OCI-LY7 (cell line): ENCODE data around the gene EIF4G3. TPM values are rescaled to one million over a fixed set of nuclear protein-coding genes. Genes with fewer than 3 reads are reported as not detected.

Experiments used
- BruUV-seq: library from RNA; stranded (reverse); fragments of 400-500 nt; replicated peaks from 2 replicates; lab custom pipeline; 2021; lab: Mats Ljungman, UMichigan
- CTCF ChIA-PET: fragments of 300-600 bp; sonication (Branson Sonifier 250); formaldehyde crosslinking; loops from one replicate; lab custom pipeline; 2022; ENCODE audit warnings: antibody characterized with exemption; ENCODE audit not compliant: unreplicated experiment; lab: Charles Lee
- POLR2A ChIA-PET: fragments of 300-600 bp; sonication (Branson Sonifier 250); formaldehyde crosslinking; loops from one replicate; lab custom pipeline; 2022; ENCODE audit warnings: antibody characterized with exemption; lab: Charles Lee
- DNase-seq: peaks from one replicate; pipeline ENCODE4 v3.0.0-alpha.2; 2015; ENCODE audit warnings: low spot score
- H2AFZ ChIP-seq: fragments of 200-600 bp; sonication (generic), shearing (Covaris generic); 2 replicates; pipeline ENCODE4 v1.6.1; 2014; ENCODE audit warnings: mild to moderate bottlenecking, antibody characterized with exemption, low read length, moderate library complexity
- H3K27ac ChIP-seq: fragments of 200-600 bp; sonication (generic); 2 replicates; pipeline ENCODE4 v1.5.1; 2014; ENCODE audit warnings: mixed run types, low read depth, mild to moderate bottlenecking, moderate library complexity, low read length, inconsistent platforms; ENCODE audit not compliant: poor library complexity, severe bottlenecking
- H3K36me3 ChIP-seq: fragments of 200-600 bp; sonication (generic); 2 replicates; pipeline ENCODE4 v1.6.1; 2014; ENCODE audit warnings: mild to moderate bottlenecking, antibody characterized with exemption, low read length, moderate library complexity, mixed read lengths; ENCODE audit not compliant: insufficient read depth
- H3K4me1 ChIP-seq: fragments of 200-600 bp; sonication (generic); 2 replicates; pipeline ENCODE4 v1.5.1; 2014; ENCODE audit warnings: mild to moderate bottlenecking, low read length; ENCODE audit not compliant: insufficient read depth, poor library complexity, severe bottlenecking
- H3K4me2 ChIP-seq: fragments of 200-600 bp; sonication (generic); 2 replicates; pipeline ENCODE4 v1.6.1; 2014; ENCODE audit warnings: mild to moderate bottlenecking, low read length
- H3K4me3 ChIP-seq: fragments of 200-600 bp; sonication (generic); 2 replicates; pipeline ENCODE4 v1.5.1; 2014; ENCODE audit warnings: mild to moderate bottlenecking, low read depth, low read length; ENCODE audit not compliant: poor library complexity, severe bottlenecking
- H3K79me2 ChIP-seq: fragments of 200-600 bp; sonication (generic); 2 replicates; pipeline ENCODE4 v1.6.1; 2016; ENCODE audit warnings: low read depth, mild to moderate bottlenecking, low read length, moderate library complexity, mixed read lengths; ENCODE audit not compliant: insufficient read depth
- H3K9me2 ChIP-seq: fragments of 200-600 bp; sonication (generic); 2 replicates; pipeline ENCODE4 v1.6.1; 2016; ENCODE audit warnings: mild to moderate bottlenecking, low read length, mixed read lengths; ENCODE audit not compliant: insufficient read depth
- H3K9me3 ChIP-seq: fragments of 200-600 bp; sonication (generic); 2 replicates; pipeline ENCODE4 v1.6.1; 2014; ENCODE audit warnings: mild to moderate bottlenecking, mixed run types, low read length, mixed read lengths
- H4K20me1 ChIP-seq: fragments of 200-600 bp; sonication (generic); 2 replicates; pipeline ENCODE4 v1.6.1; 2014; ENCODE audit warnings: mild to moderate bottlenecking, antibody characterized with exemption, low read length, moderate library complexity, mixed read lengths; ENCODE audit not compliant: insufficient read depth
- EZH2phosphoT487 ChIP-seq: fragments of 200-600 bp; sonication (generic); IDR thresholded peaks from 2 replicates; pipeline ENCODE4 v1.6.1; 2018; ENCODE audit warnings: low read depth, borderline replicate concordance, mild to moderate bottlenecking, mixed run types, antibody characterized with exemption, low read length, moderate library complexity, mixed read lengths
- intact Hi-C: fragments of 100-400 bp; cut with micrococcal nuclease; formaldehyde crosslinking; loops from one replicate; pipeline ENCODE4 v1.10.0; 2022; ENCODE audit not compliant: unreplicated experiment
- total RNA-seq, 2 experiments: library from RNA; depleted of rRNA in 1 of 2; stranded (reverse); fragments of >200 nt in 1 of 2; shearing (Covaris generic) in 1 of 2; gene quantifications; 2 replicates each; pipeline ENCODE4 v1.2.3, GENCODE V29; 2014 to 2022
- TF ChIP-seq, protein P1 (sequence below): fragments of 200-600 bp; sonication (generic); conservative IDR thresholded peaks from 2 replicates; pipeline ENCODE4 v1.5.1; 2014; ENCODE audit warnings: mild to moderate bottlenecking, antibody characterized with exemption, low read length, moderate library complexity, mixed read lengths

Gene EIF4G3
- total RNA-seq, 2 experiments from 2014 or later, result 28.5 to 62.1 TPM

DNA sequence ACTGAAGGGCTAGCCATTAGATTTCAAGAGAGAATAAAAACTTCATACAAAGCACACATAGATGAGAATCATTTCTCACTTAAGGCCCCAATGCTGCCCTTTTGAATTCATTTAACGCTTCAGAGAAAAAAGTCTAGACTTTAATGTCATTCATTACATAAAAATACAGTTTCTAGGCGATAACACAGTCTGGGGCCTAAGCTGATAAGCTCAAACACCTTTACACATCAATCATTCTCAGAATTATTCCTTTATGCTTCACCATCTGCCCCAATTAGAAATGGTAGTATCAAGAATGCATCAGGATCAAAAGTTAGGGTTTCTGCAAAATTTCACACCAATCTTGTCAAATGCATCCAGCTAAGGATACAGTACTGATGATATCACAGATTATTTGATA is 289.5 kb downstream of the EIF4G3 start:
- Histone ChIP-seq H3K4me2 (no peak overlapping the region), H3K9me3 (no peaks in the 10 kb centered on the region), H4K20me1 (no peaks in the 10 kb centered on the region), H3K36me3 (peaks cover 11% of the 10 kb centered on the region), H3K79me2 (no peaks in the 10 kb centered on the region), H3K4me1 (no peaks in the 10 kb centered on the region), H3K9me2 (no peaks in the 10 kb centered on the region), H3K27ac (no peak overlapping the region), H3K4me3 (no peak overlapping the region), H2AFZ (no peak overlapping the region)
- ChIA-PET POLR2A (no interaction called here), CTCF (no interaction called here)
- intact Hi-C loops, result no loop called here
- TF ChIP-seq, protein P1, sequence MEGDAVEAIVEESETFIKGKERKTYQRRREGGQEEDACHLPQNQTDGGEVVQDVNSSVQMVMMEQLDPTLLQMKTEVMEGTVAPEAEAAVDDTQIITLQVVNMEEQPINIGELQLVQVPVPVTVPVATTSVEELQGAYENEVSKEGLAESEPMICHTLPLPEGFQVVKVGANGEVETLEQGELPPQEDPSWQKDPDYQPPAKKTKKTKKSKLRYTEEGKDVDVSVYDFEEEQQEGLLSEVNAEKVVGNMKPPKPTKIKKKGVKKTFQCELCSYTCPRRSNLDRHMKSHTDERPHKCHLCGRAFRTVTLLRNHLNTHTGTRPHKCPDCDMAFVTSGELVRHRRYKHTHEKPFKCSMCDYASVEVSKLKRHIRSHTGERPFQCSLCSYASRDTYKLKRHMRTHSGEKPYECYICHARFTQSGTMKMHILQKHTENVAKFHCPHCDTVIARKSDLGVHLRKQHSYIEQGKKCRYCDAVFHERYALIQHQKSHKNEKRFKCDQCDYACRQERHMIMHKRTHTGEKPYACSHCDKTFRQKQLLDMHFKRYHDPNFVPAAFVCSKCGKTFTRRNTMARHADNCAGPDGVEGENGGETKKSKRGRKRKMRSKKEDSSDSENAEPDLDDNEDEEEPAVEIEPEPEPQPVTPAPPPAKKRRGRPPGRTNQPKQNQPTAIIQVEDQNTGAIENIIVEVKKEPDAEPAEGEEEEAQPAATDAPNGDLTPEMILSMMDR, result no peak
- no peak for TF ChIP-seq EZH2phosphoT487
- BruUV-seq, result no TSS peak
- DNase-seq, result no peak

DNA sequence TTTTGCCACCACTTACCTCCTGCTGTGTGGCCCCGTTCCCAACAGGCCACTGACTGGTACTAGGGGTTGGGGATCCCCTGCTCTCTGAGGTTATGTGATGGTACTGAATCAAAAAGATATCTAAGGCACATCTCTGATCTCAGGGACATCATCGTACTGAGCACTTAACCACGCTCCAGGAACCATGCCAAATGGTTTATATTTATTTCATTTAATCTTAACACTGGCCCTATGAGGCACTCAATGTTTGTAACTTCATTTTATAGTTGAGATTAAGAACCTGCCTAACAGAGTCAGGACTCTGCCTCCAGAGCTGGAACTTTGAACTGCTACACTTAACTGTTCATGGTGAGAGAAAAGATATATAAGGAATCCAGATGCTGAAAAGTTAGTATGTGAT is 291.6 kb downstream of the EIF4G3 start:
- Histone ChIP-seq H3K4me1 (no peaks in the 10 kb centered on the region), H3K27ac (no peak overlapping the region), H3K4me3 (no peak overlapping the region), H4K20me1 (no peaks in the 10 kb centered on the region), H3K36me3 (peaks cover 6% of the 10 kb centered on the region; the same call in 1 of the 2 replicates), H3K79me2 (no peaks in the 10 kb centered on the region), H3K9me3 (no peaks in the 10 kb centered on the region), H3K4me2 (no peak overlapping the region), H2AFZ (no peak overlapping the region), H3K9me2 (no peaks in the 10 kb centered on the region)
- POLR2A ChIA-PET, result interaction anchor here (1.0 kb wide), 1 partner anchor 24 kb away, joined by 3 read pairs; no protein-coding TSS in a partner anchor
- intact Hi-C loops, result no loop called here
- CTCF ChIA-PET, result no interaction called here
- no peak for DNase-seq
- BruUV-seq, result no TSS peak
- TF ChIP-seq EZH2phosphoT487, result no peak
- TF ChIP-seq, protein P1, result no peak

DNA sequence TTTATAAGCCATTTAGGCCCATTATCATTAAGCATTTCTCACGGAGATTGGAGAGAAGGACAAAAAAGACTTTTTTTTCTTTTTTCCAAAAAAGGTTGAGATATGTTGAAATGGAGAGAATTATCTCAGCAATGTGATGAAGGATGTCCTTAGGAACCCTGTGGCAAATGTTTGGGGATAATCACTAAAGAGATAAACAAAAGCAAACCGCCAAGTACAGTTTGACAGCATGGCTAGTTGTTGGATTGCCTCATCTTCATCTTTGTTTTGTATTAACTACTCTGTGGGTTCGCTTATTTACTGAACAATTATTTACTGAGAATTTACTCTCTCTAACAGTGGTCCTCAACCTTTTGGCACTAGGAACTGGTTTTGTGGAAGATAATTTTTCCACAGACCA is 292.2 kb downstream of the EIF4G3 start:
- ChIA-PET POLR2A (no interaction called here), CTCF (no interaction called here)
- no peaks in the 10 kb centered on the region for H3K9me3 ChIP-seq
- no peaks in the 10 kb centered on the region for H4K20me1 ChIP-seq
- H3K79me2 ChIP-seq, result no peaks in the 10 kb centered on the region
- intact Hi-C loops, result no loop called here
- no peak for DNase-seq
- BruUV-seq, result no TSS peak
- no peak for TF ChIP-seq EZH2phosphoT487
- TF ChIP-seq, protein P1, result no peak
- no peak overlapping the region for H3K27ac ChIP-seq
- no peak overlapping the region for H3K4me2 ChIP-seq
- H3K4me1 ChIP-seq, result no peaks in the 10 kb centered on the region
- peaks cover 6% of the 10 kb centered on the region; the same call in 1 of the 2 replicates for H3K36me3 ChIP-seq
- no peak overlapping the region for H2AFZ ChIP-seq
- no peak overlapping the region for H3K4me3 ChIP-seq
- H3K9me2 ChIP-seq, result no peaks in the 10 kb centered on the region
